Trophoblast cell (in vitro differentiated cells and primary cell): ENCODE results near the gene LMCD1.

Experiments used
- DNase-seq, 2 donors: peaks; one replicate each; pipeline ENCODE4 v3.0.0-alpha.2; 2016
- H2AFZ ChIP-seq: 2 replicates; pipeline ENCODE4 v1.6.1; 2013; ENCODE audit warnings: low read length, moderate library complexity, mild to moderate bottlenecking; ENCODE audit not compliant: insufficient read depth, poor library complexity
- H2AK5ac ChIP-seq: 2 replicates; pipeline ENCODE4 v1.6.1; 2013; ENCODE audit warnings: mild to moderate bottlenecking, low read length
- H2BK120ac ChIP-seq: 2 replicates; pipeline ENCODE4 v1.6.1; 2013; ENCODE audit warnings: low read length, mild to moderate bottlenecking, moderate library complexity; ENCODE audit not compliant: insufficient read depth, poor library complexity
- H2BK12ac ChIP-seq: 2 replicates; pipeline ENCODE4 v1.6.1; 2013; ENCODE audit warnings: mild to moderate bottlenecking, low read length, moderate library complexity
- H2BK5ac ChIP-seq: 2 replicates; pipeline ENCODE4 v1.6.1; 2013; ENCODE audit warnings: low read length, low read depth, moderate library complexity, mild to moderate bottlenecking; ENCODE audit not compliant: poor library complexity
- H3K14ac ChIP-seq: 2 replicates; pipeline ENCODE4 v1.6.1; 2013; ENCODE audit warnings: mild to moderate bottlenecking, low read length
- H3K18ac ChIP-seq: 2 replicates; pipeline ENCODE4 v1.6.1; 2013; ENCODE audit warnings: mild to moderate bottlenecking, low read length
- H3K23ac ChIP-seq: 2 replicates; pipeline ENCODE4 v1.6.1; 2013; ENCODE audit warnings: low read length
- H3K27ac ChIP-seq: 2 replicates; pipeline ENCODE4 v1.5.1; 2013; ENCODE audit warnings: low read depth, mild to moderate bottlenecking, inconsistent platforms, low read length, moderate library complexity
- H3K27me3 ChIP-seq: 2 replicates; pipeline ENCODE4 v1.6.1; 2013; ENCODE audit warnings: inconsistent platforms, mild to moderate bottlenecking, low read length, moderate library complexity; ENCODE audit not compliant: insufficient read depth
- H3K36me3 ChIP-seq, 2 experiments: 1 replicate in 1 of 2; 2 replicates in 1 of 2; pipeline ENCODE4 v1.6.1; 2013; ENCODE audit warnings: low read length in 2 of 2, mild to moderate bottlenecking in 2 of 2, moderate library complexity in 1 of 2; ENCODE audit not compliant: insufficient read depth in 2 of 2, control insufficient read depth in 1 of 2
- H3K4ac ChIP-seq: 2 replicates; pipeline ENCODE4 v1.6.1; 2013; ENCODE audit warnings: low read depth, mild to moderate bottlenecking, low read length, moderate library complexity
- H3K4me1 ChIP-seq, 2 experiments: 1 replicate in 1 of 2; 2 replicates in 1 of 2; pipeline ENCODE4 v1.6.1; 2013; ENCODE audit warnings: low read length in 2 of 2, mild to moderate bottlenecking in 2 of 2, moderate library complexity in 1 of 2; ENCODE audit not compliant: insufficient read depth in 2 of 2, control insufficient read depth in 1 of 2
- H3K4me2 ChIP-seq: 2 replicates; pipeline ENCODE4 v1.6.1; 2013; ENCODE audit warnings: inconsistent platforms, mild to moderate bottlenecking, low read length, moderate library complexity
- H3K4me3 ChIP-seq: 2 replicates; pipeline ENCODE4 v1.5.1; 2013; ENCODE audit warnings: mild to moderate bottlenecking, low read depth, low read length, inconsistent platforms
- H3K79me1 ChIP-seq: one replicate; pipeline ENCODE4 v1.6.1; 2013; ENCODE audit warnings: low read length
- H3K79me2 ChIP-seq: 2 replicates; pipeline ENCODE4 v1.6.1; 2013; ENCODE audit warnings: low read length, mild to moderate bottlenecking; ENCODE audit not compliant: control insufficient read depth, insufficient read depth, poor library complexity
- H3K9ac ChIP-seq: 2 replicates; pipeline ENCODE4 v1.6.1; 2013; ENCODE audit warnings: mild to moderate bottlenecking, low read length
- H3K9me3 ChIP-seq: 2 replicates; pipeline ENCODE4 v1.6.1; 2013; ENCODE audit warnings: low read depth, mild to moderate bottlenecking, control low read depth, inconsistent platforms, low read length; ENCODE audit not compliant: insufficient read depth
- H4K12ac ChIP-seq: 2 replicates; pipeline ENCODE4 v1.6.1; 2013; ENCODE audit warnings: low read depth, mild to moderate bottlenecking, low read length, moderate library complexity
- H4K8ac ChIP-seq: 2 replicates; pipeline ENCODE4 v1.6.1; 2013; ENCODE audit warnings: low read depth, mild to moderate bottlenecking, low read length, moderate library complexity
- H4K91ac ChIP-seq: one replicate; pipeline ENCODE4 v1.6.1; 2013; ENCODE audit warnings: low read depth, mild to moderate bottlenecking, low read length, moderate library complexity
- WGBS: extraction: QIAGEN DNeasy Blood & Tissue Kit; methylation state at CpG from one replicate; pipeline ENCODE4 v1.1.7; 2013; ENCODE audit warnings: missing lambda C conversion rate; ENCODE audit not compliant: insufficient read length, insufficient coverage; ENCODE audit errors: extremely low coverage; 5-methylcytosine and 5-hydroxymethylcytosine counted together

Gene LMCD1

DNA sequence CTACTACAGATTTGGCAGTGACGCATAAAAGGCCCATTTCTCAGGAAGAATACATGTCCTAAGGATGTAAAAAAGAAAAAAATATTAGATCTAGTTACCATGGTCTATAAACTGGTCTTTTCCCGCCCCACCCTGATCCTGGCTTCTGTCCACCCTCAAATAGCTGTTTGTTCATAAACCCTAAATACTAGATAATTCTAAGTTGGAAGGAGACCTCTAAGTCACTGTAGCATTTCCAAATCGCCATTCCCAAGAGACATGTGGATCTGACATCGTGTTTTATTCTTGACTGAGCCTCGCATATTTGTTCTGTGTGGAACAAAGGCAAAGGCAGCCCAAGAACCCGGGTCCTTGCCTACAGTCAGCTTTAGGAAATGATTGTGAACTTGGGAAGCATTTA is 49.0 kb downstream of the LMCD1 start:
- H3K4me1 ChIP-seq: peaks cover 0 to 3% of the 10 kb centered on the region in 2 experiments
- no peaks in the 10 kb centered on the region for H3K9me3 ChIP-seq
- H2BK5ac ChIP-seq: no peak overlapping the region
- H2BK120ac ChIP-seq: no peak overlapping the region
- no peak for DNase-seq
- H3K4me2 ChIP-seq: no peak overlapping the region
- no peak overlapping the region for H3K14ac ChIP-seq
- H3K23ac ChIP-seq: no peak overlapping the region
- H2AFZ ChIP-seq: no peak overlapping the region
- H3K4me3 ChIP-seq: no peak overlapping the region
- H2AK5ac ChIP-seq: no peak overlapping the region
- no peak overlapping the region for H3K18ac ChIP-seq
- H3K27ac ChIP-seq: no peak overlapping the region
- H3K27me3 ChIP-seq: no peaks in the 10 kb centered on the region
- H3K4ac ChIP-seq: no peak overlapping the region
- H2BK12ac ChIP-seq: no peak overlapping the region
- H3K79me2 ChIP-seq: no peaks in the 10 kb centered on the region
- WGBS: no CpG with 5 or more reads among the region's 6 CpGs
- H4K12ac ChIP-seq: no peak overlapping the region
- H3K9ac ChIP-seq: no peak overlapping the region
- H3K36me3 ChIP-seq: peaks cover 47 to 74% of the 10 kb centered on the region in 2 experiments
- no peak overlapping the region for H4K91ac ChIP-seq
- H4K8ac ChIP-seq: no peak overlapping the region
- no peaks in the 10 kb centered on the region for H3K79me1 ChIP-seq

DNA sequence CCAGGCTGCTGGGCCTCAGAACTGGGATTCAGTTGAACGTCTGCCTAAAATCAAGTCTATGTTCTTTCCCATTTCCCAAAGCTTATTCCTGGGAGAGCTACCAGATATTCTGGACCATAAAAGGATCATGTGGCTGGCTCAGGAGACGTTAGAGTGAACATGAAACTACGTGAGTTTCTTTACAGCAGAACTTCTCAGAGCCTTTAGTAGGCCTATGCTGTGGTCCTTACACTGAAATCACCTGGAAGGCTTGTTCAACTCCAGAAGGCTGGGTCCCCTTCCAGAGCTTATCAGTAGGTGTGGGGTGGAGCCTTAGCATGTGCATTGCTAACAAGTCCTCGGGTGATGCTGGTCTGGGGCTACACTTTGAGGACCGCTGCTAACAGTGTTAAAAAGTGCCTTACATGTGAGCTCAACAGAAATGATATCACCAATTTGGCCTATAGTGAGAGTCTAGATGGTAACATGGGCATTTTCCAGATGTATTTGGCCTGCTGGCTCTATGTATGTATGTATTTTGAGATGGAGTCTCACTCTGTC is 50.7 kb downstream of the LMCD1 start:
- Histone ChIP-seq H2BK5ac (no peak overlapping the region), H2AFZ (no peak overlapping the region), H3K18ac (no peak overlapping the region), H4K91ac (no peak overlapping the region), H3K79me1 (no peaks in the 10 kb centered on the region), H3K27ac (no peak overlapping the region), H3K9me3 (no peaks in the 10 kb centered on the region), H3K23ac (no peak overlapping the region), H4K12ac (no peak overlapping the region), H2BK120ac (no peak overlapping the region), H4K8ac (no peak overlapping the region), H3K9ac (no peak overlapping the region), H3K4ac (no peak overlapping the region), H3K27me3 (no peaks in the 10 kb centered on the region), H3K4me3 (no peak overlapping the region), H3K4me1 (peaks cover 0 to 3% of the 10 kb centered on the region in 2 experiments), H3K4me2 (no peak overlapping the region), H3K36me3 (peaks cover 47 to 72% of the 10 kb centered on the region in 2 experiments), H3K14ac (no peak overlapping the region), H3K79me2 (no peaks in the 10 kb centered on the region), H2BK12ac (no peak overlapping the region), H2AK5ac (no peak overlapping the region)
- DNase-seq: no peak
- no CpG with 5 or more reads among the region's 5 CpGs for WGBS

DNA sequence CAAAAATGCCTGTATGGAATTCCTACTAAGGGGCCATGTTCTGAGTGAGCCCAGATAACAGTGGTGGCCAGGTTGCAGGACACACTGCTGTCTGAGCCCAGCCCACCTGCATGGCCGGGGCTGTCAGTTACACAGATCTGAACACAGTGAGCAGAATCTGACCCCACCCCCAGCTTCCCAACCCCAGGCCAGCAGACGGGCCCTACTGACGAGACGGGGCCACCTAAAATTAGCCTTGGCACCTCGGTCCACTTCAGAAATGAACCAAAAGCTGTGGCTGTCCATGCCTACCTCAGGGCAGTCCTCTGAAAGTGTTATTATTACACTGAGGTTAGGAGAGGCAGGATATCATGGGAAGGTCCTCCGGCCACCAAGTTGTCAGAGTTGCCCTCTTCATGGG is 51.8 kb downstream of the LMCD1 start:
- no CpG with 5 or more reads among the region's 6 CpGs for WGBS
- H4K8ac ChIP-seq: no peak overlapping the region
- no peak overlapping the region for H4K12ac ChIP-seq

GRCh38 chr3:8554696-8555095 is 53.1 kb downstream of the LMCD1 start:
- no peak overlapping the region for H3K27ac ChIP-seq
- WGBS: no CpG with 5 or more reads among the region's 11 CpGs
- no peak overlapping the region for H3K4me2 ChIP-seq
- H3K4me3 ChIP-seq: no peak overlapping the region
- H3K18ac ChIP-seq: no peak overlapping the region
- H4K12ac ChIP-seq: peak overlapping the region; percentile 74
- no peaks in the 10 kb centered on the region for H3K79me1 ChIP-seq
- no peak overlapping the region for H4K8ac ChIP-seq
- no peak overlapping the region for H3K9ac ChIP-seq
- no peak overlapping the region for H2AK5ac ChIP-seq
- no peaks in the 10 kb centered on the region for H3K79me2 ChIP-seq
- H3K4ac ChIP-seq: no peak overlapping the region
- H3K14ac ChIP-seq: no peak overlapping the region
- no peak overlapping the region for H3K23ac ChIP-seq
- no peak overlapping the region for H2BK12ac ChIP-seq
- peaks cover 0 to 3% of the 10 kb centered on the region in 2 experiments for H3K4me1 ChIP-seq
- H4K91ac ChIP-seq: no peak overlapping the region
- peaks cover 43 to 66% of the 10 kb centered on the region in 2 experiments for H3K36me3 ChIP-seq
- H3K9me3 ChIP-seq: peaks cover 3% of the 10 kb centered on the region
- no peak overlapping the region for H2BK120ac ChIP-seq
- no peak overlapping the region for H2AFZ ChIP-seq
- H2BK5ac ChIP-seq: no peak overlapping the region
- DNase-seq: no peak
- no peaks in the 10 kb centered on the region for H3K27me3 ChIP-seq

More for the DNA sequence above, 51.8 kb downstream of the LMCD1 start:
- Histone ChIP-seq H4K91ac (no peak overlapping the region), H3K4ac (no peak overlapping the region), H3K4me3 (no peak overlapping the region), H3K27me3 (no peaks in the 10 kb centered on the region), H3K4me2 (no peak overlapping the region), H3K9me3 (no peaks in the 10 kb centered on the region), H3K79me2 (no peaks in the 10 kb centered on the region), H3K36me3 (peaks cover 50 to 73% of the 10 kb centered on the region in 2 experiments), H3K27ac (no peak overlapping the region), H3K23ac (no peak overlapping the region), H3K14ac (no peak overlapping the region), H2AK5ac (no peak overlapping the region), H2BK120ac (no peak overlapping the region), H3K4me1 (peaks cover 0 to 3% of the 10 kb centered on the region in 2 experiments), H3K9ac (no peak overlapping the region), H2BK12ac (no peak overlapping the region), H3K79me1 (no peaks in the 10 kb centered on the region), H2BK5ac (no peak overlapping the region), H2AFZ (no peak overlapping the region), H3K18ac (no peak overlapping the region)
- no peak for DNase-seq
